ENCODE measurements around the gene SLC8A1. TPM values are rescaled to one million over a fixed set of nuclear protein-coding genes. Genes with fewer than 3 reads are reported as not detected.

SLC8A1 gene
- total RNA-seq, 1 experiment from 2014 or later = 1.7 TPM

DNA sequence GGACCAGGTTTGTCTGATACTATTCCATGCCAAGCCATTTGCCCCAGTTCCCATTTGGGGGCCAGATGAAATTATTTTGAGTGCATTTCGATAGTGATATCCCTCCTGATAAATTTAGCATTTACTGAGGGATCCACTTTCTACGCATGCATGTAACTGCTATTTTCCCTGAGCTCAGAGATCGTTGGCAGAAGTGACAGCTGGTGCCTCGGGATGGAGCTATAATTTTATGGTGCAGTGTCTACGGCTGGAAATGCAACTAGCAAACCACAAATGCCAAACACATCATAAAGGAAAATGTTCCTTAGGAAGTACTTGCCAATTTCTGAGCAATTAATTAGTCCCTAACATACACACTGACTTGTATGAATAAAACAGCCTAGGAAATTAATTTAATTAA is 254.8 kb downstream of the SLC8A1 start:
- WGBS (ENCODE audit: extremely low coverage, insufficient read length, low lambda C conversion rate) = no CpG with 5 or more reads among the region's 5 CpGs
- no peaks in the 10 kb centered on the region for H4K20me1 ChIP-seq (ENCODE audit: control insufficient read depth, insufficient read depth, insufficient read length)
- H3K79me1 ChIP-seq (ENCODE audit: insufficient read depth, low read depth, low read length, poor library complexity, severe bottlenecking) = no peaks in the 10 kb centered on the region
- H3K27ac ChIP-seq (ENCODE audit: insufficient read length, low read depth, low read length) = no peak overlapping the region
- no peaks in the 10 kb centered on the region for H3K27me3 ChIP-seq (ENCODE audit: insufficient read depth, low read length)
- H2BK120ac ChIP-seq (ENCODE audit: low read depth, low read length, poor library complexity, severe bottlenecking) = no peak overlapping the region
- Mint-ChIP-seq H3K36me3 (ENCODE audit: insufficient read depth in 1 of 3, low read depth in 3 of 3) (peaks cover 0 to under 1% (median 0%) of the 10 kb centered on the region in 3 experiments; a peak in 1 of 7 replicates), H3K27ac (no peak overlapping the region), H3K27me3 (ENCODE audit: low read depth) (no peaks in the 10 kb centered on the region), H3K4me3 (no peak overlapping the region), H3K4me1 (peaks cover 9 to 15% of the 10 kb centered on the region in 2 experiments; a peak in 3 of 4 replicates), H3K9me3 (no peaks in the 10 kb centered on the region)
- H3K23me2 ChIP-seq (ENCODE audit: insufficient read length, low read depth, low read length, poor library complexity, severe bottlenecking) = no peaks in the 10 kb centered on the region
- H3K14ac ChIP-seq (ENCODE audit: insufficient read depth, low read length) = no peak overlapping the region
- H3K9me3 ChIP-seq (ENCODE audit: control insufficient read depth, low read depth, low read length) = no peaks in the 10 kb centered on the region
- H2AK5ac ChIP-seq (ENCODE audit: insufficient read length, low read length) = no peak overlapping the region
- DNase-seq = no peak
- no peak overlapping the region for H3K9ac ChIP-seq (ENCODE audit: extremely low read depth, insufficient read length, low read length)
- H2BK20ac ChIP-seq (ENCODE audit: low read depth, low read length, poor library complexity, severe bottlenecking) = no peak overlapping the region
- no peak overlapping the region for H2BK15ac ChIP-seq (ENCODE audit: low read depth, low read length)
- TF ChIP-seq, protein P1, sequence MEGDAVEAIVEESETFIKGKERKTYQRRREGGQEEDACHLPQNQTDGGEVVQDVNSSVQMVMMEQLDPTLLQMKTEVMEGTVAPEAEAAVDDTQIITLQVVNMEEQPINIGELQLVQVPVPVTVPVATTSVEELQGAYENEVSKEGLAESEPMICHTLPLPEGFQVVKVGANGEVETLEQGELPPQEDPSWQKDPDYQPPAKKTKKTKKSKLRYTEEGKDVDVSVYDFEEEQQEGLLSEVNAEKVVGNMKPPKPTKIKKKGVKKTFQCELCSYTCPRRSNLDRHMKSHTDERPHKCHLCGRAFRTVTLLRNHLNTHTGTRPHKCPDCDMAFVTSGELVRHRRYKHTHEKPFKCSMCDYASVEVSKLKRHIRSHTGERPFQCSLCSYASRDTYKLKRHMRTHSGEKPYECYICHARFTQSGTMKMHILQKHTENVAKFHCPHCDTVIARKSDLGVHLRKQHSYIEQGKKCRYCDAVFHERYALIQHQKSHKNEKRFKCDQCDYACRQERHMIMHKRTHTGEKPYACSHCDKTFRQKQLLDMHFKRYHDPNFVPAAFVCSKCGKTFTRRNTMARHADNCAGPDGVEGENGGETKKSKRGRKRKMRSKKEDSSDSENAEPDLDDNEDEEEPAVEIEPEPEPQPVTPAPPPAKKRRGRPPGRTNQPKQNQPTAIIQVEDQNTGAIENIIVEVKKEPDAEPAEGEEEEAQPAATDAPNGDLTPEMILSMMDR (conservative IDR thresholded peaks at IDR 0.05) = no peak
- H4K5ac ChIP-seq (ENCODE audit: insufficient read length, low read depth, low read length) = no peak overlapping the region
- H3K4me1 ChIP-seq (ENCODE audit: insufficient read depth, low read length) = no peaks in the 10 kb centered on the region; the same call in 1 of the 2 replicates
- no peak overlapping the region for H4K8ac ChIP-seq (replicated peaks; ENCODE audit: insufficient read length, low read depth, low read length)
- H4K91ac ChIP-seq (ENCODE audit: insufficient read length, low read depth, low read length) = no peak overlapping the region
- H3K79me2 ChIP-seq (ENCODE audit: insufficient read depth, low read length) = no peaks in the 10 kb centered on the region
- no peak overlapping the region for H3K18ac ChIP-seq (ENCODE audit: insufficient read length, low read depth, low read length)
- H3K4ac ChIP-seq (ENCODE audit: low read depth, low read length) = no peak overlapping the region
- H3K56ac ChIP-seq (ENCODE audit: insufficient read length, low read depth, low read length) = no peak overlapping the region
- no peak overlapping the region for H2BK12ac ChIP-seq (ENCODE audit: insufficient read length, low read depth, low read length)
- no peak overlapping the region for H3K4me2 ChIP-seq (ENCODE audit: insufficient read depth, insufficient read length, low read length)
- no peak overlapping the region for H2AFZ ChIP-seq (ENCODE audit: low read length)
- H3K23ac ChIP-seq (ENCODE audit: insufficient read length, low read depth, low read length) = no peak overlapping the region
- H2BK5ac ChIP-seq (ENCODE audit: insufficient read length, low read length) = no peak overlapping the region
- H3T11ph ChIP-seq (ENCODE audit: low read length) = no peak overlapping the region

Data from H9 (cell line).